K562 (cell line): ENCODE measurements around the gene SPCS2. TPM values are rescaled to one million over a fixed set of nuclear protein-coding genes. Genes with fewer than 3 reads are reported as not detected.

ENCODE experiments used
- ATAC-seq: fragments of 200-7000 bp; cut with Tn5 transposase; 3 replicates; pipeline ENCODE4 v1.9.1; 2020; ENCODE audit warnings: moderate library complexity
- BruUV-seq: library from RNA; stranded (reverse); fragments of 400-500 nt; replicated peaks from 2 replicates; lab custom pipeline; 2021; lab: Mats Ljungman, UMichigan
- CTCF ChIA-PET: fragments of 300-600 bp; formaldehyde crosslinking; extraction: SDS; loops from one replicate; lab custom pipeline; 2021; ENCODE audit warnings: low intra/inter-chr PET ratio; lab: Yijun Ruan, JAX
- POLR2A ChIA-PET: fragments of 300-600, 350-650 bp; sonication (Branson Sonifier 250); formaldehyde crosslinking; extraction: SDS; loops from one replicate; lab custom pipeline; 2021; ENCODE audit warnings: antibody characterized with exemption, inconsistent platforms; lab: Yijun Ruan, JAX
- DNase-seq, 4 experiments: peaks; one replicate each; pipeline versions ENCODE4 v3.0.0 to v3.0.0-alpha.2; 2011 to 2018; ENCODE audit warnings: low spot score in 3 of 4, mixed read lengths in 3 of 4; ENCODE audit errors: extremely low read depth in 1 of 4
- FAIRE-seq: peaks from 2 replicates; lab custom pipeline; 2011; peaks lifted over from hg19 to GRCh38; lab: Jason Lieb, UNC
- H2AFZ ChIP-seq: 2 replicates; pipeline ENCODE4 v1.6.0; 2011; ENCODE audit warnings: low read depth, low read length, control low read depth, inconsistent platforms
- H3K27ac ChIP-seq: fragments of 200-600 bp; 3 replicates; pipeline ENCODE4 v1.8.0; 2011; ENCODE audit warnings: low read depth, mild to moderate bottlenecking, control low read depth, inconsistent platforms, low read length, moderate library complexity, mixed read lengths; ENCODE audit errors: extremely low read depth
- H3K27me3 ChIP-seq, 2 experiments: fragments of 300-600 bp in 1 of 2; 2 replicates in 1 of 2; 3 replicates in 1 of 2; pipeline versions ENCODE4 v1.6.0 to v1.8.0; 2011; ENCODE audit warnings: inconsistent platforms in 2 of 2, low read length in 2 of 2, mild to moderate bottlenecking in 1 of 2, mixed read lengths in 1 of 2, moderate library complexity in 1 of 2; ENCODE audit not compliant: control insufficient read depth in 2 of 2, insufficient read depth in 2 of 2
- H3K36me3 ChIP-seq: fragments of 300-600 bp; 3 replicates; pipeline ENCODE4 v1.8.0; 2011; ENCODE audit warnings: mild to moderate bottlenecking, low read length, inconsistent platforms; ENCODE audit not compliant: control insufficient read depth, insufficient read depth
- H3K4me1 ChIP-seq, 2 experiments: fragments of 200-600 bp in 1 of 2; replicated peaks in 1 of 2; 2 replicates in 1 of 2; 3 replicates in 1 of 2; pipeline versions ENCODE4 v1.5.1 to v1.8.0; 2011; ENCODE audit warnings: inconsistent platforms in 2 of 2, low read length in 2 of 2, mild to moderate bottlenecking in 1 of 2, mixed read lengths in 1 of 2, moderate library complexity in 1 of 2; ENCODE audit not compliant: control insufficient read depth in 2 of 2, insufficient read depth in 2 of 2
- H3K4me2 ChIP-seq: 2 replicates; pipeline ENCODE4 v1.6.1; 2011; ENCODE audit warnings: low read length, control low read depth, inconsistent platforms, mixed read lengths; ENCODE audit not compliant: insufficient read depth
- H3K4me3 ChIP-seq: fragments of 200-600 bp; sonication (generic), shearing (Covaris generic); 2 replicates; pipeline ENCODE4 v1.5.1; 2016; ENCODE audit warnings: control low read depth, inconsistent platforms
- H3K79me2 ChIP-seq: fragments of 200-600 bp; 3 replicates; pipeline ENCODE4 v1.8.0; 2011; ENCODE audit warnings: low read length, inconsistent platforms; ENCODE audit not compliant: control insufficient read depth, insufficient read depth
- H3K9ac ChIP-seq, 2 experiments: 2 replicates each; pipeline versions ENCODE4 v1.6.0 to v1.6.1; 2011; ENCODE audit warnings: low read depth in 2 of 2, low read length in 2 of 2, control low read depth in 1 of 2, inconsistent platforms in 1 of 2, mild to moderate bottlenecking in 1 of 2, mixed read lengths in 1 of 2; ENCODE audit not compliant: insufficient read depth in 1 of 2
- H3K9me1 ChIP-seq: one replicate; pipeline ENCODE4 v1.6.0; 2011; ENCODE audit warnings: inconsistent platforms, mild to moderate bottlenecking, low read length, moderate library complexity; ENCODE audit not compliant: control insufficient read depth, insufficient read depth
- H3K9me3 ChIP-seq: replicated peaks from 2 replicates; pipeline ENCODE4 v1.5.1; 2011; ENCODE audit warnings: low read depth, low read length, inconsistent platforms; ENCODE audit not compliant: control insufficient read depth, insufficient read depth
- H4K20me1 ChIP-seq: replicated peaks from 2 replicates; pipeline ENCODE4 v1.6.1; 2011; ENCODE audit warnings: low read length, inconsistent platforms, mixed read lengths; ENCODE audit not compliant: control insufficient read depth, insufficient read depth
- CGGBP1 ChIP-seq: fragments of 250-450 bp; sonication (Bioruptor Pico); IDR thresholded peaks from 2 replicates; pipeline ENCODE4 v1.9.0; 2021; ENCODE audit warnings: mild to moderate bottlenecking
- COPS2 ChIP-seq: fragments of 450-650 bp; conservative IDR thresholded peaks from 2 replicates; pipeline ENCODE4 v1.6.1; 2016; ENCODE audit warnings: mild to moderate bottlenecking, moderate library complexity
- DIDO1 ChIP-seq: fragments of 450-650 bp; IDR thresholded peaks from 2 replicates; pipeline ENCODE4 v1.6.1; 2016; ENCODE audit warnings: low read depth, missing biosample characterization, missing genetic modification characterization
- ESRRA ChIP-seq: fragments of 450-650 bp; IDR thresholded peaks from 2 replicates; pipeline ENCODE4 v1.6.1; 2014; ENCODE audit warnings: low read depth, mild to moderate bottlenecking, moderate library complexity, borderline replicate concordance
- MYBL2 ChIP-seq, 2 experiments: fragments of 450-650 bp in 1 of 2; sonication (generic) in 1 of 2; formaldehyde crosslinking in 1 of 2; IDR thresholded peaks; 2 replicates each; pipeline versions ENCODE4 v1.6.1 to v1.8.1; 2017 to 2022; ENCODE audit warnings: borderline replicate concordance in 1 of 2, inconsistent platforms in 1 of 2, low read depth in 1 of 2, mild to moderate bottlenecking in 1 of 2, missing genetic modification reagents in 1 of 2, moderate library complexity in 1 of 2
- RBBP5 ChIP-seq: fragments of 200-600 bp; sonication (generic); IDR thresholded peaks from 2 replicates; pipeline ENCODE4 v1.6.1; 2012; ENCODE audit warnings: borderline replicate concordance, mild to moderate bottlenecking, low read length, control low read depth, inconsistent platforms; ENCODE audit not compliant: insufficient read depth, poor library complexity, severe bottlenecking
- ZNF12 ChIP-seq: sonication (generic); formaldehyde crosslinking; IDR thresholded peaks from 2 replicates; pipeline ENCODE4 v1.4.0; 2020; ENCODE audit warnings: mild to moderate bottlenecking, missing genetic modification reagents
- ZNF124 ChIP-seq: sonication (generic); formaldehyde crosslinking; IDR thresholded peaks from 2 replicates; pipeline ENCODE4 v1.8.1; 2022; ENCODE audit warnings: missing genetic modification reagents
- WGBS: fragments of 100-300 bp; shearing (Covaris generic); methylation state at CpG from one replicate; pipeline ENCODE4 v1.1.6; 2016; ENCODE audit warnings: low coverage, mixed read lengths; ENCODE audit not compliant: insufficient coverage; ENCODE audit errors: missing lambda C conversion rate; 5-methylcytosine and 5-hydroxymethylcytosine counted together
- in situ Hi-C: fragments of 300-500 bp; cut with MboI; formaldehyde crosslinking; loops from 4 replicates; pipeline ENCODE4 v1.15.0; 2018; ENCODE audit warnings: inconsistent platforms, mixed read lengths
- intact Hi-C: fragments of 100-400 bp; cut with micrococcal nuclease; formaldehyde crosslinking; loops from 2 replicates; pipeline ENCODE4 v1.14.2; 2022
- polyA plus RNA-seq, 8 experiments: library from polyadenylated mRNA; depleted of rRNA in 4 of 8; stranded (reverse) in 5 of 8; unstranded in 3 of 8; fragments of >200 nt; fragmentation: Nextera tagmentation in 2 of 8; fragmentation: Illumina TruSeq in 1 of 8; extraction: Ambion mirVana in 2 of 8; extraction: Trizol in 1 of 8; gene quantifications; 2 replicates each; pipeline versions ENCODE4 v1.2.1 to v1.2.3, GENCODE V29; 2011 to 2014; ENCODE audit warnings: inconsistent platforms in 1 of 8, missing spikeins in 1 of 8
- total RNA-seq, 7 experiments: library from RNA; depleted of rRNA in 6 of 7; stranded (reverse); fragments of >200 nt in 6 of 7; fragmentation: Illumina TruSeq in 2 of 7; extraction: Trizol in 2 of 7; gene quantifications; 2 replicates each; pipeline versions ENCODE4 v1.2.1 to v1.2.3, GENCODE V29; 2011 to 2021; ENCODE audit warnings: low replicate concordance in 1 of 7

SPCS2 gene
- total and polyA plus RNA-seq, 9 of the 15 experiments (the other 6 are each of a cell fraction or from before 2014, with no cell fraction given), result 38.2 to 458 (median 193) TPM

GRCh38 chr11:74953451-74953850 lies 4.4 kb downstream of the SPCS2 start:
- CTCF ChIA-PET, result interaction anchor here (0.7 kb wide), 1 partner anchor 298 kb away, joined by 3 read pairs; no protein-coding TSS in a partner anchor
- Histone ChIP-seq H4K20me1 (peaks cover 29% of the 10 kb centered on the region), H3K4me3 (no peak overlapping the region), H2AFZ (no peak overlapping the region), H3K36me3 (peaks cover 64% of the 10 kb centered on the region)
- 95% methylated on average over 5 of the region's 5 CpGs for WGBS
- no peak for FAIRE-seq
- TF ChIP-seq DIDO1 (tag) (no peak), RBBP5 (no peak), MYBL2 (IDR thresholded peaks at IDR 0.05; ENCODE audit: low read depth) (no peak), MYBL2 (CRISPR knock-in tag; IDR thresholded peaks at IDR 0.05; ENCODE audit: borderline replicate concordance) (no peak), ZNF124 (no peak)
- TF ChIP-seq, all 486 proteins: peak for 0
- ATAC-seq (no peak), DNase-seq (no peak)
- Histone ChIP-seq H3K27me3 (no peaks in the 10 kb centered on the region), H3K9ac (no peak overlapping the region), H3K9me3 (no peaks in the 10 kb centered on the region), H3K79me2 (peaks cover 99% of the 10 kb centered on the region), H3K4me1 (peaks cover 6 to 33% of the 10 kb centered on the region in 2 experiments; a peak in 3 of 5 replicates), H3K9me1 (no peaks in the 10 kb centered on the region), H3K27ac (no peak overlapping the region), H3K4me2 (no peak overlapping the region)
- no TSS peak for BruUV-seq
- POLR2A ChIA-PET, result interaction anchor here (0.7 kb wide), 1 partner anchor 13 kb away, joined by 3 read pairs; no protein-coding TSS in a partner anchor
- in situ Hi-C loops, result no loop called here
- intact Hi-C loops, result no loop called here

- no peak for DNase-seq
- peaks cover 4 to 35% of the 10 kb centered on the region in 2 experiments; a peak in 3 of 5 replicates for H3K4me1 ChIP-seq
- H3K9ac ChIP-seq, result no peak overlapping the region
- H3K4me3 ChIP-seq, result no peak overlapping the region
- no peaks in the 10 kb centered on the region for H3K27me3 ChIP-seq
- H3K9me3 ChIP-seq, result no peaks in the 10 kb centered on the region
- no peak for FAIRE-seq
- no peak overlapping the region for H3K27ac ChIP-seq
- WGBS, result 64% methylated on average over 1 of the region's 1 CpG
- no peak for ATAC-seq
- TF ChIP-seq ESRRA (no peak), ZNF12 (peak; percentile 92), COPS2 (no peak), CGGBP1 (no peak)
- H3K79me2 ChIP-seq, result peaks cover 99% of the 10 kb centered on the region
- ChIA-PET POLR2A (interaction anchor here (0.5 to 1.2 kb wide), 2 partner anchors 10 to 20 kb away, joined by 3 read pairs; no protein-coding TSS in a partner anchor), CTCF (interaction anchor here (0.7 kb wide), 1 partner anchor 297 kb away, joined by 3 read pairs; no protein-coding TSS in a partner anchor)
- H2AFZ ChIP-seq, result no peak overlapping the region
- intact Hi-C loops (no loop called here), in situ Hi-C loops (no loop called here)
- H3K36me3 ChIP-seq, result peaks cover 71% of the 10 kb centered on the region
- no peak overlapping the region for H3K4me2 ChIP-seq
- no peaks in the 10 kb centered on the region for H3K9me1 ChIP-seq
- BruUV-seq, result no TSS peak
- peaks cover 34% of the 10 kb centered on the region for H4K20me1 ChIP-seq
Measured at GRCh38 chr11:74954199-74954598, 5.1 kb downstream of the SPCS2 start.
